Measurements from ENCODE around the gene KCNN3. TPM values are rescaled to one million over a fixed set of nuclear protein-coding genes. Genes with fewer than 3 reads are reported as not detected.
A peak's percentile ranks its signal among the peaks of the same experiment; 100 is the strongest.

Gene KCNN3
- total RNA-seq, 1 experiment from 2014 or later, result 1.3 TPM

DNA sequence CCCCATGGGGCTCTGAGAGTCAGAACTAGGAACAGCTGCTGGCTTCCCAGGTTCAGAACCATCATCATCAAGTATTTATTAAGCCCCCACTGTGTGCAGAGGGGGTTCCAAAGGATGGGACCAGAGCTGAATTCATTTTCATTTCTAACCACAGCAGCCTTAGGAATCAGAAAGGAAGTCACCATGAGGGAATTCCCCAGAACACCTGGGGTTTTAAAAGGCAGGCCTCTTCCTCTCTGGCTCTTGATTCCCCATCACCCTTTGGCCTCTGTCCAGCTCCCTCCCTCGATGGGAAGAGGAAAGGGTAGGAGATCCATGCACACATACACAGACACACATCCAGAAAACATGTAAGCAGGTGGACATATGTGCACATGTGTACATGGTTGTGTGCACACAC, 1.3 kb upstream of the KCNN3 start:
- ATAC-seq, result no peak
- Mint-ChIP-seq H3K36me3 (no peaks in the 10 kb centered on the region), H3K27ac (no peak overlapping the region), H3K4me3 (no peak overlapping the region), H3K27me3 (ENCODE audit: low read depth) (peaks cover 23% of the 10 kb centered on the region), H3K4me1 (peaks cover 44% of the 10 kb centered on the region), H3K9me3 (no peaks in the 10 kb centered on the region)
- POLR2A ChIA-PET, result no interaction called here
- CTCF ChIA-PET, result interaction anchor here (0.8 to 5.8 kb wide), 3 partner anchors 14 to 392 kb away, joined by 3 to 33 read pairs (median 3); partner anchors contain the start of gene PMVK
- TF ChIP-seq, protein P1, sequence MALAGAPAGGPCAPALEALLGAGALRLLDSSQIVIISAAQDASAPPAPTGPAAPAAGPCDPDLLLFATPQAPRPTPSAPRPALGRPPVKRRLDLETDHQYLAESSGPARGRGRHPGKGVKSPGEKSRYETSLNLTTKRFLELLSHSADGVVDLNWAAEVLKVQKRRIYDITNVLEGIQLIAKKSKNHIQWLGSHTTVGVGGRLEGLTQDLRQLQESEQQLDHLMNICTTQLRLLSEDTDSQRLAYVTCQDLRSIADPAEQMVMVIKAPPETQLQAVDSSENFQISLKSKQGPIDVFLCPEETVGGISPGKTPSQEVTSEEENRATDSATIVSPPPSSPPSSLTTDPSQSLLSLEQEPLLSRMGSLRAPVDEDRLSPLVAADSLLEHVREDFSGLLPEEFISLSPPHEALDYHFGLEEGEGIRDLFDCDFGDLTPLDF (CRISPR knock-in tag; IDR thresholded peaks at IDR 0.05), result no peak
- TF ChIP-seq MXD4 (CRISPR knock-in tag; IDR thresholded peaks at IDR 0.05; ENCODE audit: borderline replicate concordance) (no peak), NR3C1 (CRISPR knock-in tag; conservative IDR thresholded peaks at IDR 0.05; ENCODE audit: low read depth) (no peak), TP53 (CRISPR knock-in tag; IDR thresholded peaks at IDR 0.05) (no peak), NR2C2 (CRISPR knock-in tag; IDR thresholded peaks at IDR 0.05) (no peak), ZNF671 (CRISPR knock-in tag; IDR thresholded peaks at IDR 0.05) (no peak), FOXP4 (CRISPR knock-in tag; IDR thresholded peaks at IDR 0.05) (no peak), ZNF423 (CRISPR knock-in tag; IDR thresholded peaks at IDR 0.05) (no peak), OVOL2 (CRISPR knock-in tag; IDR thresholded peaks at IDR 0.05; ENCODE audit: borderline replicate concordance) (no peak), ZNF317 (CRISPR knock-in tag; IDR thresholded peaks at IDR 0.05; ENCODE audit: borderline replicate concordance, low read depth) (no peak)
- TF ChIP-seq, protein P2, sequence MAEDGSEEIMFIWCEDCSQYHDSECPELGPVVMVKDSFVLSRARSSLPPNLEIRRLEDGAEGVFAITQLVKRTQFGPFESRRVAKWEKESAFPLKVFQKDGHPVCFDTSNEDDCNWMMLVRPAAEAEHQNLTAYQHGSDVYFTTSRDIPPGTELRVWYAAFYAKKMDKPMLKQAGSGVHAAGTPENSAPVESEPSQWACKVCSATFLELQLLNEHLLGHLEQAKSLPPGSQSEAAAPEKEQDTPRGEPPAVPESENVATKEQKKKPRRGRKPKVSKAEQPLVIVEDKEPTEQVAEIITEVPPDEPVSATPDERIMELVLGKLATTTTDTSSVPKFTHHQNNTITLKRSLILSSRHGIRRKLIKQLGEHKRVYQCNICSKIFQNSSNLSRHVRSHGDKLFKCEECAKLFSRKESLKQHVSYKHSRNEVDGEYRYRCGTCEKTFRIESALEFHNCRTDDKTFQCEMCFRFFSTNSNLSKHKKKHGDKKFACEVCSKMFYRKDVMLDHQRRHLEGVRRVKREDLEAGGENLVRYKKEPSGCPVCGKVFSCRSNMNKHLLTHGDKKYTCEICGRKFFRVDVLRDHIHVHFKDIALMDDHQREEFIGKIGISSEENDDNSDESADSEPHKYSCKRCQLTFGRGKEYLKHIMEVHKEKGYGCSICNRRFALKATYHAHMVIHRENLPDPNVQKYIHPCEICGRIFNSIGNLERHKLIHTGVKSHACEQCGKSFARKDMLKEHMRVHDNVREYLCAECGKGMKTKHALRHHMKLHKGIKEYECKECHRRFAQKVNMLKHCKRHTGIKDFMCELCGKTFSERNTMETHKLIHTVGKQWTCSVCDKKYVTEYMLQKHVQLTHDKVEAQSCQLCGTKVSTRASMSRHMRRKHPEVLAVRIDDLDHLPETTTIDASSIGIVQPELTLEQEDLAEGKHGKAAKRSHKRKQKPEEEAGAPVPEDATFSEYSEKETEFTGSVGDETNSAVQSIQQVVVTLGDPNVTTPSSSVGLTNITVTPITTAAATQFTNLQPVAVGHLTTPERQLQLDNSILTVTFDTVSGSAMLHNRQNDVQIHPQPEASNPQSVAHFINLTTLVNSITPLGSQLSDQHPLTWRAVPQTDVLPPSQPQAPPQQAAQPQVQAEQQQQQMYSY (CRISPR knock-in tag; IDR thresholded peaks at IDR 0.05), result no peak
- TF ChIP-seq, protein P3, sequence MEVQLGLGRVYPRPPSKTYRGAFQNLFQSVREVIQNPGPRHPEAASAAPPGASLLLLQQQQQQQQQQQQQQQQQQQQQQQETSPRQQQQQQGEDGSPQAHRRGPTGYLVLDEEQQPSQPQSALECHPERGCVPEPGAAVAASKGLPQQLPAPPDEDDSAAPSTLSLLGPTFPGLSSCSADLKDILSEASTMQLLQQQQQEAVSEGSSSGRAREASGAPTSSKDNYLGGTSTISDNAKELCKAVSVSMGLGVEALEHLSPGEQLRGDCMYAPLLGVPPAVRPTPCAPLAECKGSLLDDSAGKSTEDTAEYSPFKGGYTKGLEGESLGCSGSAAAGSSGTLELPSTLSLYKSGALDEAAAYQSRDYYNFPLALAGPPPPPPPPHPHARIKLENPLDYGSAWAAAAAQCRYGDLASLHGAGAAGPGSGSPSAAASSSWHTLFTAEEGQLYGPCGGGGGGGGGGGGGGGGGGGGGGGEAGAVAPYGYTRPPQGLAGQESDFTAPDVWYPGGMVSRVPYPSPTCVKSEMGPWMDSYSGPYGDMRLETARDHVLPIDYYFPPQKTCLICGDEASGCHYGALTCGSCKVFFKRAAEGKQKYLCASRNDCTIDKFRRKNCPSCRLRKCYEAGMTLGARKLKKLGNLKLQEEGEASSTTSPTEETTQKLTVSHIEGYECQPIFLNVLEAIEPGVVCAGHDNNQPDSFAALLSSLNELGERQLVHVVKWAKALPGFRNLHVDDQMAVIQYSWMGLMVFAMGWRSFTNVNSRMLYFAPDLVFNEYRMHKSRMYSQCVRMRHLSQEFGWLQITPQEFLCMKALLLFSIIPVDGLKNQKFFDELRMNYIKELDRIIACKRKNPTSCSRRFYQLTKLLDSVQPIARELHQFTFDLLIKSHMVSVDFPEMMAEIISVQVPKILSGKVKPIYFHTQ (CRISPR knock-in tag; IDR thresholded peaks at IDR 0.05), result no peak
- DNase-seq (ENCODE audit: low spot score), result no peak

- ChIA-PET POLR2A (interaction anchor here (1.1 to 1.7 kb wide), 6 partner anchors 8 to 303 kb away, joined by 3 to 10 read pairs (median 4); partner anchors contain the start of genes CHRNB2, PBXIP1 and SHC1), CTCF (interaction anchor here (0.6 to 6.7 kb wide), 17 partner anchors 8 to 391 kb away, joined by 3 to 95 read pairs (median 5); partner anchors contain the start of gene PMVK)
- H3K4me3 Mint-ChIP-seq, result peak overlapping the region; percentile 69
- H3K27me3 Mint-ChIP-seq (ENCODE audit: low read depth), result peaks cover 29% of the 10 kb centered on the region
- DNase-seq (ENCODE audit: low spot score), result no peak
- H3K36me3 Mint-ChIP-seq, result no peaks in the 10 kb centered on the region
- no peaks in the 10 kb centered on the region for H3K9me3 Mint-ChIP-seq
- ATAC-seq, result no peak
- H3K4me1 Mint-ChIP-seq, result peaks cover 50% of the 10 kb centered on the region
- H3K27ac Mint-ChIP-seq, result no peak overlapping the region
- TF ChIP-seq, protein P3 (CRISPR knock-in tag; IDR thresholded peaks at IDR 0.05), result no peak
- TF ChIP-seq ZNF121 (CRISPR knock-in tag; IDR thresholded peaks at IDR 0.05) (no peak), JUN (CRISPR knock-in tag; IDR thresholded peaks at IDR 0.05) (no peak), SP1 (CRISPR knock-in tag; conservative IDR thresholded peaks at IDR 0.05) (no peak), ELF4 (CRISPR knock-in tag; IDR thresholded peaks at IDR 0.05; ENCODE audit: low read depth) (no peak)
- TF ChIP-seq, protein P4, sequence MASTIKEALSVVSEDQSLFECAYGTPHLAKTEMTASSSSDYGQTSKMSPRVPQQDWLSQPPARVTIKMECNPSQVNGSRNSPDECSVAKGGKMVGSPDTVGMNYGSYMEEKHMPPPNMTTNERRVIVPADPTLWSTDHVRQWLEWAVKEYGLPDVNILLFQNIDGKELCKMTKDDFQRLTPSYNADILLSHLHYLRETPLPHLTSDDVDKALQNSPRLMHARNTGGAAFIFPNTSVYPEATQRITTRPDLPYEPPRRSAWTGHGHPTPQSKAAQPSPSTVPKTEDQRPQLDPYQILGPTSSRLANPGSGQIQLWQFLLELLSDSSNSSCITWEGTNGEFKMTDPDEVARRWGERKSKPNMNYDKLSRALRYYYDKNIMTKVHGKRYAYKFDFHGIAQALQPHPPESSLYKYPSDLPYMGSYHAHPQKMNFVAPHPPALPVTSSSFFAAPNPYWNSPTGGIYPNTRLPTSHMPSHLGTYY (CRISPR knock-in tag; IDR thresholded peaks at IDR 0.05), result no peak
Observed at GRCh38 chr1:154870734-154871133, 653 bp upstream of the KCNN3 start.

Data from WTC11 (cell line).